Measurements from ENCODE around the gene NUP160.

GRCh38 chr11:47847537-47847891 is 636 bp downstream of the NUP160 start:
- TF ChIP-seq CTCF (conservative IDR thresholded peaks at IDR 0.05; ENCODE audit: low read depth, low read length) (no peak), EZH2 (IDR thresholded peaks at IDR 0.05; ENCODE audit: borderline replicate concordance, low read depth, low read length, poor library complexity, severe bottlenecking) (no peak)
